ENCODE data around the gene SEMA3C. TPM values are rescaled to one million over a fixed set of nuclear protein-coding genes. Genes with fewer than 3 reads are reported as not detected.
"Not testable (repeated sequence)": the region's sequence is repeated elsewhere in the genome, so short reads cannot be mapped to it uniquely, and the experiment has no call there.

SEMA3C gene
- polyA plus RNA-seq, 1 donor, result 70.6 TPM

DNA sequence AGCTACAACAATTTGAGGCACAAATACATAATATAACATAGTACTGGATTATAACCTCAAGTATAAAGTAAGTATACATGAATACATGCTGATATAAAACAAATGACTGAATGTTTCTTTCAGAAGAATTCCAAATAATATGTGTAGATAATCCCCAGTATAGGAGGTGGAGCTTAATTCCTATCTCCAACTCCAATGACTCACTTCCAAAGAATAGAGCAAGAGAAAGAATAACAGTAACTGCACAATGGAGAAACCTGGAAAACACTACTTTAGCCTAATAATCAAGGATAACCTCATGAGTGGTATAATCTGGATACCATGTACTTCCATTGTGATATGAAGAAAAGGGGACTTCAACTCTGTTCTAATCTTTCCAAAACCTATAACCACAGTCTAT lies 13.7 kb upstream of the SEMA3C start:
- no peak overlapping the region for H3K27ac ChIP-seq (ENCODE audit: low read length)
- H3K9me3 ChIP-seq (ENCODE audit: control insufficient read depth, low read depth, low read length), result no peaks in the 10 kb centered on the region
- no peaks in the 10 kb centered on the region for H3K27me3 ChIP-seq (ENCODE audit: control insufficient read depth, insufficient read depth, low read length)
- no peaks in the 10 kb centered on the region for H3K36me3 ChIP-seq (ENCODE audit: control insufficient read depth, insufficient read depth, low read length)
- no peak for DNase-seq
- no peak overlapping the region for H3K4me3 ChIP-seq (ENCODE audit: low read length)
- H3K4me1 ChIP-seq (ENCODE audit: control insufficient read depth, insufficient read depth, low read length), result no peaks in the 10 kb centered on the region

DNA sequence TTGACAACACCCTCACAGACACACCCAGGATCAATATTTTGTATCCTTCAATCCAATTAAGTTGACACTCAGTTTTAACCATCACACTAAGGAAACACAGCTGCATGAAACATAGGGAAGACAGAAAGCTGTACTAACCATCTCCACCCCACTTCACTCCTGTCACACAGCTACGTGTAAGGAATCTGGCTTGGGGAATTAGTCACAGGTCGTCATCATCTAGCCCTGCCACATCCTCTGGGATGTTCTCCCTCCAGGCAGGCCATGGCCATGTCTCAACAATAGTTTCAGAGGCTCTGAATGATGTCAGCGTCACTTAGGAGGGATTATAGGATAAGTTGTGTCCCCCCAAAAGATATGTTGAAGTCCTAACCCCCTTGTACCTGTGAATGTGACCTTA lies 10.8 kb upstream of the SEMA3C start:
- H3K4me1 ChIP-seq (ENCODE audit: control insufficient read depth, insufficient read depth, low read length), result no peaks in the 10 kb centered on the region
- H3K4me3 ChIP-seq (ENCODE audit: low read length), result no peak overlapping the region
- no peak overlapping the region for H3K27ac ChIP-seq (ENCODE audit: low read length)
- DNase-seq, result no peak
- no peaks in the 10 kb centered on the region for H3K27me3 ChIP-seq (ENCODE audit: control insufficient read depth, insufficient read depth, low read length)
- H3K9me3 ChIP-seq (ENCODE audit: control insufficient read depth, low read depth, low read length), result no peaks in the 10 kb centered on the region
- WGBS (ENCODE audit: insufficient coverage, low lambda C conversion rate), result 80% methylated on average over 1 of the region's 3 CpGs
- no peaks in the 10 kb centered on the region for H3K36me3 ChIP-seq (ENCODE audit: control insufficient read depth, insufficient read depth, low read length)

DNA sequence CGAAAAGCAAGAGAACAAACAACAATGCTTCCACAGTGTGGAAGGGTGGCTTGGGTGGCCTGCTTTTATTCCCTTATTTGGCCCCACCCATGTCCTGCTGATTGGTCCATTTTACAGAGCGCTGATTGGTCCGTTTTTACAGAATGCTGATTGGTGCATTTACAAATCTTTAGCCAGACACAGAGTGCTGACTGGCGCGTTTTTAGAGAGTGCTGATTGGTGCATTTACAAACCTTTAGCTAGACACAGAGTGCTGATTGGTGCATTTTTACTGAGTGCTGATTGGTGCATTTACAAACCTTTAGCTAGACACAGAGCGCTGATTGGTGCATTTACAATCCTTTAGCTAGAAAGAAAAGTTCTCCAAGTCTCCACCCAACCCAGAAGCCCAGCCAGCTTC lies 8.1 kb upstream of the SEMA3C start:
- H3K27me3 ChIP-seq (ENCODE audit: control insufficient read depth, insufficient read depth, low read length); H3K27ac ChIP-seq (ENCODE audit: low read length); H3K4me3 ChIP-seq (ENCODE audit: low read length); DNase-seq; H3K9me3 ChIP-seq (ENCODE audit: control insufficient read depth, low read depth, low read length); H3K36me3 ChIP-seq (ENCODE audit: control insufficient read depth, insufficient read depth, low read length): not testable (repeated sequence)
- WGBS (ENCODE audit: insufficient coverage, low lambda C conversion rate), result 100% methylated on average over 1 of the region's 6 CpGs
- H3K4me1 ChIP-seq (ENCODE audit: control insufficient read depth, insufficient read depth, low read length), result peaks cover 11% of the 10 kb centered on the region

DNA sequence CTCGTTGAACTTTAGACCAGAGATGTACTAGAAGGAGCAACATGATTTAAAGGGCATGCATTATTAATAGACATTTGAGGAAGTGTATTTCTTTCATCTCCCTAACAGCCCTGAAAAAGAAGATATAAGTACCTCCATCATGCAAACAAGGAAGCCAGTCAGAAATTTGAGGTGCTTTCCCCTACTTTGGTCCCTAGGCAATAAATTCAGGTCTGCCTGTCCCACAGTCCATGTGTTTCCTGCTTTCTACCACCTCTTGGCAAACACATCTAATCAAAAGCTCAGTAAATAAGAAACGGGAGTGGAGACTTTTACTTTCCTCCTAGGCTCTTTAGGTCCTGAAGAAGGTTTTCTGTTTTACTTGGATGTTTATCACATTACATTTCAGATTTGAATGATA lies 5.2 kb upstream of the SEMA3C start:
- no peak for DNase-seq
- WGBS (ENCODE audit: insufficient coverage, low lambda C conversion rate), result 86% methylated on average over 1 of the region's 2 CpGs
- H3K4me3 ChIP-seq (ENCODE audit: low read length), result no peak overlapping the region
- H3K9me3 ChIP-seq (ENCODE audit: control insufficient read depth, low read depth, low read length), result no peaks in the 10 kb centered on the region
- H3K4me1 ChIP-seq (ENCODE audit: control insufficient read depth, insufficient read depth, low read length), result peaks cover 21% of the 10 kb centered on the region
- H3K27me3 ChIP-seq (ENCODE audit: control insufficient read depth, insufficient read depth, low read length), result no peaks in the 10 kb centered on the region
- no peak overlapping the region for H3K27ac ChIP-seq (ENCODE audit: low read length)
- H3K36me3 ChIP-seq (ENCODE audit: control insufficient read depth, insufficient read depth, low read length), result no peaks in the 10 kb centered on the region

DNA sequence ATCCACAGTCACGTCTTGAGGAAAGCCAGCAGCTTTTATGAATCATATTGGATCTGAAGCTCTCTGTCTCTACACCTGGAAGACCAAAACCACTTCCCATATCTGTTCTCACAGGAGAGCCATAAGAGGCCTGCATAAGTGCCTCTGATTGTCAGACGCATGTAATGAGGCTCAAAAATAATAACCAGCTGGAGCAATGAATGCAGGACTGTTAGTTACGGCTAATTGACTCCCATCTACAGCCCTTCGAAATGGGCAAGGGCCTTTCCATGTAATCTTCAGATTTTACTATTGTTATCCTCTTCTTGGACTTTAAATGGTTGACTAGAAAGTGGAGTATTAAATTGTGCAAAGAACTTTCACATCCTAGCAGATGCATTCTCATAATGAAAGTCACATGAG lies 4.4 kb upstream of the SEMA3C start:
- no peak for DNase-seq
- Histone ChIP-seq H3K27ac (ENCODE audit: low read length) (peak overlapping the region; percentile 55), H3K9me3 (ENCODE audit: control insufficient read depth, low read depth, low read length) (no peaks in the 10 kb centered on the region), H3K4me1 (ENCODE audit: control insufficient read depth, insufficient read depth, low read length) (peaks cover 21% of the 10 kb centered on the region), H3K4me3 (ENCODE audit: low read length) (no peak overlapping the region), H3K27me3 (ENCODE audit: control insufficient read depth, insufficient read depth, low read length) (no peaks in the 10 kb centered on the region), H3K36me3 (ENCODE audit: control insufficient read depth, insufficient read depth, low read length) (no peaks in the 10 kb centered on the region)
- 70% methylated on average over 2 of the region's 4 CpGs for WGBS (ENCODE audit: insufficient coverage, low lambda C conversion rate)

DNA sequence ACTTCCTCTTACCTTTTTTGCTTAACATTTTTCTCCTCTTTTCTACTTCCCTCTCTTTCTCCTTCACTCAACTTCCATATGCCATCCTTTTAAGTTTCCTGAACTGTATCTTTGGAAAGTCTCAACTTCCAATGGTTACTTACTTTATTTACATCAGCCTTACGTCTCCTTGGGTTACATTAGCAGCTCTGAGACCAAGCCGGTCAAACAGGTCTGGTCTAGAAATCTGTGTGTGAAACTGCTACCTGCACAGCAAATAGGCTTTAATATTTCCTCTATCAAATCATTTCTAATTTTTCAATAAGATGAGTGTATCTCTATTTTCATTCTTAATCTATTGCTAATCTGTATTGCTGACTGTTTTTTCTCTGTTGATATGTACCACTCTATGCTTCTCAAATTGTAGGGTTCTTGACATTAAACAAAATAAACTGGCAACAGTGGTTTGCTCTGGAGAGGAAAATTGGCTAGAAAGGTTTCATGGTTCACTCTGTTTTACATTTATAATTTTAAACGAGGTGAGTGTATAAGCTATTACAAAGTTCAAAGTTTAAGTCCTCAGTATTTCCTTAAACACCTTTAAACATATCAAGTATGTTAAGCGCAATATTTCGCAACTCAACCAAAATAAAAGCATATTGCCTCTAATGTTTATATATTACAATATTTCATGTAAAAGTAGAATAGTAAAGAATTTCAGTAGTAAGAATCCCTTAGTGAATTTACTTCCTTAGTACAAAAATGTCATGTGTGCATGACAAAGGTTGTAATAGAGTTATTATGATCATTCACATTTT lies 3.6 kb upstream of the SEMA3C start:
- Histone ChIP-seq H3K36me3 (ENCODE audit: control insufficient read depth, insufficient read depth, low read length) (no peaks in the 10 kb centered on the region), H3K4me1 (ENCODE audit: control insufficient read depth, insufficient read depth, low read length) (peaks cover 21% of the 10 kb centered on the region), H3K27ac (ENCODE audit: low read length) (peak overlapping the region; percentile 55), H3K27me3 (ENCODE audit: control insufficient read depth, insufficient read depth, low read length) (no peaks in the 10 kb centered on the region), H3K9me3 (ENCODE audit: control insufficient read depth, low read depth, low read length) (no peaks in the 10 kb centered on the region), H3K4me3 (ENCODE audit: low read length) (no peak overlapping the region)
- peak in 1 of 2 donors; percentile 66 for DNase-seq
- whole genome bisulfite sequencing (ENCODE audit: insufficient coverage, low lambda C conversion rate), result no CpG with 5 or more reads among the region's 5 CpGs

DNA sequence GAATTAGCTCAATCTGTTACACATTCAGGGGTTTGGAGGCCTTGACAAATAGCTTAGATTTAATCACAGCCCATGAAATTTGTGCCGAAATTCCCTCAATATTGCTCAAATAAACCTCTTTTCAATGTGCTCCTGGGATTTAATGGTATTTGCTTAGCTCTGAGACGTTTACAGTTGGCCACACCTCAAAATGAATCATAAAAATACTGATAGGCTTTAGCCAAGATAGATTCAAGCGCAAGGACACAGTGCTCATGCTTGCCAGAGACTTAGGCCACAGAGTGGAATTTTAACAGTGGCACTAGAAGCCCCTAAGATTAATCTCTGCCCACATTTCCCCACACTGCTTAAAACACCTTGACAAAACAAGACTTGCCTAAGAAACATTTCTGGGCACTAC lies 2.3 kb upstream of the SEMA3C start:
- H3K27ac ChIP-seq (ENCODE audit: low read length), result peak overlapping the region; percentile 95

DNA sequence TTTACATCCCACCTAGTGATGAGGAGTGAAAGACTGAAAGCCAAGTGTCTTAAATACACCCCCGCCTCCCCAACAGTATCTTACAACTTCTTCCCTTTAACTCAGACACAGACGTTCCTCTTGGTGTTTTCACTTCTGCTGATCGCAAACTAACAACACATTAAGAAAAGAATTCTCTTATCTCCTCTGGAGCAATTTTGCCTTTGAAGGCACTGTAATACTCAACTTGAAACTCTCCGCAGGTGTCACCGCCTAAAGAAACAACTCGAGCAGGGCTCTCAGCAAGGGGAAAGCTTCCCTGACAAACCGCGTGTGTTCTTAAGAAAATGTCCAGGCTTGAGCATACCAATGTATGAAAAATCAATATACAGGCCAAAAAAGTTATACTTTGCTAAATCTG lies 452 bp downstream of the SEMA3C start:
- peak in 1 of 2 donors; percentile 74 for DNase-seq
- WGBS (ENCODE audit: insufficient coverage, low lambda C conversion rate), result 13% methylated on average over 1 of the region's 8 CpGs
- Histone ChIP-seq H3K4me3 (ENCODE audit: low read length) (peak overlapping the region; percentile 78), H3K4me1 (ENCODE audit: control insufficient read depth, insufficient read depth, low read length) (peaks cover 21% of the 10 kb centered on the region), H3K36me3 (ENCODE audit: control insufficient read depth, insufficient read depth, low read length) (peaks cover 9% of the 10 kb centered on the region), H3K27ac (ENCODE audit: low read length) (peak overlapping the region; percentile 89), H3K27me3 (ENCODE audit: control insufficient read depth, insufficient read depth, low read length) (no peaks in the 10 kb centered on the region), H3K9me3 (ENCODE audit: control insufficient read depth, low read depth, low read length) (no peaks in the 10 kb centered on the region)

More for the DNA sequence above, 2.3 kb upstream of the SEMA3C start:
- H3K36me3 ChIP-seq (ENCODE audit: control insufficient read depth, insufficient read depth, low read length), result no peaks in the 10 kb centered on the region
- DNase-seq, result peak in 1 of 2 donors; percentile 61
- H3K4me1 ChIP-seq (ENCODE audit: control insufficient read depth, insufficient read depth, low read length), result peaks cover 21% of the 10 kb centered on the region
- no peak overlapping the region for H3K4me3 ChIP-seq (ENCODE audit: low read length)
- H3K9me3 ChIP-seq (ENCODE audit: control insufficient read depth, low read depth, low read length), result no peaks in the 10 kb centered on the region
- no CpG with 5 or more reads among the region's 3 CpGs for WGBS (ENCODE audit: insufficient coverage, low lambda C conversion rate)
- H3K27me3 ChIP-seq (ENCODE audit: control insufficient read depth, insufficient read depth, low read length), result no peaks in the 10 kb centered on the region

DNA sequence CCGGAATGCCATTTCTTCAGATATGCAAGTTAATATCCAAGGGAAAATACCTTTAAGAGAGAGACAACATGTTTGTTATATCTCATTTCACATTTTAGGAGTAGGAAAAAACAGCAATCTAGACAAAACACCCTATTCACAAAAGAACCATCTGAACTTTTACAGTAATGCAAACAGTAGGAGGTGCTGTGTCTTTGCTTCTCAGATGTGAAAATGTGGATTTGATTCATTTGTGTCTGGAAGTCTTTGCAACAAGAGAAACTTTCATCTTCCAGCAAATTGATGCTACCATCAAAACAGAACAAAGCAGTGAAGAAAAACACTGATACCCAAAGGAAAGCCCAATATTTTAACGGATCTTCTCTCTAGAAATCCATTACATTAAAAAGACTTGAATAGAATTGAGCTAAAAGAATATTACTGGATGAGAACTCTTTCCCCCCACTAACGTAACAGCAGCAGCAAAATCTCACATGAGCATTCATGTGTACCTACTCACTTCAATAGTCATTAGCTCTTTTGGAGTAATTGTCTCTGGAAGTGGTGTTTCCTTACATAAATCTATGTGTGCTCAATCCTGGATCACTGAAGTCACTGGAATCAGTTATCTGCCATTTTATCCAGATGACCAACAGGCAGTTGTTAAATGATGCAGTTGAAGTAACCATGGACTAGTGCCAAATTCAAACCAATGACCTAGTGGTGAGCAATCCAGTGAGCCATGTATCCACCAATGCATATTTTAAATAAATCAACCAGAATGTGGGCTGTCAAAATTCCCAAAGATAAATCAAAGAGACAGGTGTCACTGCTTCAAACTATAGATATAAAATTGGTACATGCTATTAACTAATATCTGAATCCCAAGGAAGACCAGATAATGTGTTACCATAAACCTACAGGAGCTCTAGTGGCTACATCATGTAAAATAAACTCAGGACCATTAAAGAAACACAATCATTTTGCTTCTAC lies 1.8 kb downstream of the SEMA3C start:
- DNase-seq, result no peak
- WGBS (ENCODE audit: insufficient coverage, low lambda C conversion rate), result no CpG with 5 or more reads among the region's 3 CpGs
- H3K27me3 ChIP-seq (ENCODE audit: control insufficient read depth, insufficient read depth, low read length), result no peaks in the 10 kb centered on the region
- peak overlapping the region; percentile 78 for H3K4me3 ChIP-seq (ENCODE audit: low read length)
- H3K9me3 ChIP-seq (ENCODE audit: control insufficient read depth, low read depth, low read length), result no peaks in the 10 kb centered on the region
- H3K4me1 ChIP-seq (ENCODE audit: control insufficient read depth, insufficient read depth, low read length), result peaks cover 11% of the 10 kb centered on the region
- H3K27ac ChIP-seq (ENCODE audit: low read length), result peak overlapping the region; percentile 89
- H3K36me3 ChIP-seq (ENCODE audit: control insufficient read depth, insufficient read depth, low read length), result peaks cover 9% of the 10 kb centered on the region

DNA sequence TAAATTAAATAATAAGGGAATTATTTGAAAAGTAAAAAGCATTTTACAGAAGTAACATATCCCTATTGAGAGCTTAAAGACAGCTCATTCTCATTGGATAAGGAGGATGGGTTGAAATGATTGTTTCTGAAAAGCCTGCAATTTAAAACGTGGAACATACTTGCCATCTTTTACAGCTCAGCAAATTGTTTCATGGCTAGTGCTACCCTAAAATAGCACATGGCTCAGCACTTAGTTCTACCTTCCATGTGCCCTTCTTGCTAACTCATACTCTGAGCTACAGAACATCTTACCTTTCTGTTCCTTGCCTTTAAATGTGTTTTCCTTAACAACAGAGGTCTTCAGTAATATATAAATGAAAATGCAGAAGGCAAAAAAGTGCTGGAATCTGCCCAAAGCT lies 8.6 kb downstream of the SEMA3C start:
- Histone ChIP-seq H3K4me1 (ENCODE audit: control insufficient read depth, insufficient read depth, low read length) (no peaks in the 10 kb centered on the region), H3K36me3 (ENCODE audit: control insufficient read depth, insufficient read depth, low read length) (peaks cover 2% of the 10 kb centered on the region), H3K4me3 (ENCODE audit: low read length) (no peak overlapping the region), H3K27me3 (ENCODE audit: control insufficient read depth, insufficient read depth, low read length) (no peaks in the 10 kb centered on the region), H3K9me3 (ENCODE audit: control insufficient read depth, low read depth, low read length) (no peaks in the 10 kb centered on the region), H3K27ac (ENCODE audit: low read length) (no peak overlapping the region)
- DNase-seq, result no peak
- no CpG with 5 or more reads among the region's 1 CpG for WGBS (ENCODE audit: insufficient coverage, low lambda C conversion rate)
